ENCODE results near the gene RANBP17.

DNA sequence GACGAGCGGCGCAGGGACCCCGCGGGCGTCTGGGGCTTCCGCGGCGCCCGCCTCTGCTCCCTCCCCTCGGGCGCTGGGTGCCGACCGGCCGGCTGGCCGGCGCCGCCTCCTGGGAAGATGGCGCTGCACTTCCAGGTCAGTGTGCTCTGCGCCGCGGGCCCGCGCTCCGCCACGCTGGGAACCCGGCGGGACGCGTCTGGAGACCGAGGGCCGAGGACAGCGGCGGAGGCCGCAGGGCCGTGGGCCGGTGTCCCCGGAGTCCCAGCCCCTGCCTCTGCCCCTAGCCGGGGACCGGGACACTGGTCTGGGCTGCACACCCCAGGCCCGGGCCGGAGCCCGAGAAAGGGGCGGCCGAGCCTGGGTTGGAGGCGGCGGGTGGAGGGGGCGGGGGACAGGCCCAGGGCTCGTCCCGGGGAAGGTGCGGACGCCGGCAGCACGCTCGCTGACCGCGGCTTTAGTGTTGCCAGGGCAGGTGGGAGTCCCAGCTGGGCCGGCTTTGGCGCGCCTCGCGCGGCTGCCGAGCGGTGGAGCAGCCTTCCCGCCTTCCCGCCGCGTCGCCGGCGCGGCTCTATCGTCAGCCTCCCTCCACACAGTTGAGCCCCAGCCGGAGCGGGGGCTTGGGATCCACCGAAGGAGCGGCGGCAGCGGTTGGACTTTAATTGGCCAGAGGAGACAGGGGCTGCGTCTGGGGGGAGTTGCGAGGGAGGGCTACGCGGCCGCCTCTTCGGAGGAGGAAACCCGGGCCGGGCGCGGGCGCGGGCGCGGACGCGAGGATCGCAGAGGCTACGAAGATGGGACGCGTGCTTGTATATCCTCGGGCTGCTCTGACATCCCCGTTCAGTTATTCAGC, at the start of gene RANBP17:
- TF ChIP-seq FOXK2 (IDR thresholded peaks at IDR 0.05), result no peak
- TF ChIP-seq SUZ12 (IDR thresholded peaks at IDR 0.05), result no peak
- TF ChIP-seq NFRKB (IDR thresholded peaks at IDR 0.05), result no peak
- no peak for TF ChIP-seq FOXA1 (IDR thresholded peaks at IDR 0.05)

Data from HEK293T (cell line).